H9 (cell line): ENCODE results near the gene SLPI. TPM values are rescaled to one million over a fixed set of nuclear protein-coding genes. Genes with fewer than 3 reads are reported as not detected.

Experiments used
- DNase-seq: peaks from one replicate; pipeline ENCODE4 v3.0.0-alpha.2; 2017
- H2AFZ ChIP-seq: one replicate; pipeline ENCODE4 v1.6.1; 2013; ENCODE audit warnings: mild to moderate bottlenecking, low read length, control low read depth, moderate library complexity
- H2AK5ac ChIP-seq: 2 replicates; pipeline ENCODE4 v1.6.1; 2013; ENCODE audit warnings: low read length, control low read depth, mixed read lengths; ENCODE audit not compliant: insufficient read length
- H2BK120ac ChIP-seq: one replicate; pipeline ENCODE4 v1.6.1; 2013; ENCODE audit warnings: low read depth, mild to moderate bottlenecking, low read length, control low read depth, inconsistent platforms; ENCODE audit not compliant: poor library complexity, severe bottlenecking
- H2BK12ac ChIP-seq: 2 replicates; pipeline ENCODE4 v1.6.1; 2013; ENCODE audit warnings: low read length, control low read depth, mixed read lengths, low read depth; ENCODE audit not compliant: insufficient read length
- H2BK15ac ChIP-seq: 2 replicates; pipeline ENCODE4 v1.6.1; 2013; ENCODE audit warnings: low read depth, low read length, control low read depth
- H2BK20ac ChIP-seq: one replicate; pipeline ENCODE4 v1.6.1; 2013; ENCODE audit warnings: low read depth, mild to moderate bottlenecking, low read length, control low read depth, inconsistent platforms; ENCODE audit not compliant: poor library complexity, severe bottlenecking
- H2BK5ac ChIP-seq: 2 replicates; pipeline ENCODE4 v1.6.1; 2013; ENCODE audit warnings: low read length, control low read depth, mixed read lengths; ENCODE audit not compliant: insufficient read length
- H3K14ac ChIP-seq: 2 replicates; pipeline ENCODE4 v1.6.1; 2013; ENCODE audit warnings: low read length, control low read depth; ENCODE audit not compliant: insufficient read depth
- H3K18ac ChIP-seq: 2 replicates; pipeline ENCODE4 v1.6.1; 2013; ENCODE audit warnings: low read depth, mild to moderate bottlenecking, mixed read lengths, low read length, control low read depth; ENCODE audit not compliant: insufficient read length
- H3K23ac ChIP-seq: 2 replicates; pipeline ENCODE4 v1.6.1; 2013; ENCODE audit warnings: low read length, control low read depth, mixed read lengths, low read depth; ENCODE audit not compliant: insufficient read length
- H3K23me2 ChIP-seq: 2 replicates; pipeline ENCODE4 v1.6.1; 2013; ENCODE audit warnings: low read depth, mild to moderate bottlenecking, mixed read lengths, low read length, control low read depth; ENCODE audit not compliant: insufficient read length, poor library complexity, severe bottlenecking
- H3K27ac ChIP-seq: 2 replicates; pipeline ENCODE4 v1.5.1; 2013; ENCODE audit warnings: low read length, control low read depth, mixed read lengths, low read depth; ENCODE audit not compliant: insufficient read length
- H3K27me3 ChIP-seq: 2 replicates; pipeline ENCODE4 v1.6.1; 2013; ENCODE audit warnings: low read length, control low read depth, inconsistent platforms; ENCODE audit not compliant: insufficient read depth
- H3K4ac ChIP-seq: 2 replicates; pipeline ENCODE4 v1.6.1; 2013; ENCODE audit warnings: low read depth, mild to moderate bottlenecking, control low read depth, inconsistent platforms, low read length, moderate library complexity
- H3K4me1 ChIP-seq: 2 replicates; pipeline ENCODE4 v1.6.1; 2013; ENCODE audit warnings: low read length, control low read depth, inconsistent platforms; ENCODE audit not compliant: insufficient read depth
- H3K4me2 ChIP-seq: 2 replicates; pipeline ENCODE4 v1.6.1; 2013; ENCODE audit warnings: low read length, control low read depth, mixed read lengths; ENCODE audit not compliant: insufficient read length, insufficient read depth
- H3K56ac ChIP-seq: 2 replicates; pipeline ENCODE4 v1.6.1; 2013; ENCODE audit warnings: low read depth, mild to moderate bottlenecking, mixed read lengths, low read length, control low read depth; ENCODE audit not compliant: insufficient read length
- H3K79me1 ChIP-seq: 2 replicates; pipeline ENCODE4 v1.6.1; 2013; ENCODE audit warnings: low read depth, mild to moderate bottlenecking, moderate library complexity, low read length, control low read depth, inconsistent platforms; ENCODE audit not compliant: insufficient read depth, poor library complexity, severe bottlenecking
- H3K79me2 ChIP-seq: 2 replicates; pipeline ENCODE4 v1.6.1; 2013; ENCODE audit warnings: low read length, control low read depth, inconsistent platforms; ENCODE audit not compliant: insufficient read depth
- H3K9ac ChIP-seq: 2 replicates; pipeline ENCODE4 v1.6.1; 2013; ENCODE audit warnings: low read length, control low read depth, mixed read lengths; ENCODE audit not compliant: insufficient read length; ENCODE audit errors: extremely low read depth
- H3K9me3 ChIP-seq: one replicate; pipeline ENCODE4 v1.6.1; 2013; ENCODE audit warnings: low read depth, low read length, inconsistent platforms; ENCODE audit not compliant: control insufficient read depth
- H3T11ph ChIP-seq: one replicate; pipeline ENCODE4 v1.6.1; 2013; ENCODE audit warnings: mild to moderate bottlenecking, low read length, control low read depth, inconsistent platforms
- H4K20me1 ChIP-seq: one replicate; pipeline ENCODE4 v1.6.1; 2013; ENCODE audit not compliant: control insufficient read depth, insufficient read length, insufficient read depth
- H4K5ac ChIP-seq: 2 replicates; pipeline ENCODE4 v1.6.1; 2013; ENCODE audit warnings: low read depth, mild to moderate bottlenecking, mixed read lengths, low read length, control low read depth; ENCODE audit not compliant: insufficient read length
- H4K8ac ChIP-seq: replicated peaks from 2 replicates; pipeline ENCODE4 v1.6.1; 2013; ENCODE audit warnings: low read length, control low read depth, mixed read lengths, low read depth; ENCODE audit not compliant: insufficient read length
- H4K91ac ChIP-seq: 2 replicates; pipeline ENCODE4 v1.6.1; 2013; ENCODE audit warnings: low read depth, mild to moderate bottlenecking, moderate library complexity, mixed read lengths, low read length, control low read depth; ENCODE audit not compliant: insufficient read length
- H3K27ac Mint-ChIP-seq, 3 experiments: 2 replicates in 2 of 3; 3 replicates in 1 of 3; pipeline ENCODE4 v1.8.0; 2020 to 2021; ENCODE audit warnings: mixed read lengths in 3 of 3, mild to moderate bottlenecking in 1 of 3, moderate library complexity in 1 of 3
- H3K27me3 Mint-ChIP-seq: 2 replicates; pipeline ENCODE4 v1.8.0; 2021; ENCODE audit warnings: low read depth, mild to moderate bottlenecking, moderate library complexity, mixed read lengths
- H3K36me3 Mint-ChIP-seq, 3 experiments: 2 replicates in 2 of 3; 3 replicates in 1 of 3; pipeline ENCODE4 v1.8.0; 2020 to 2021; ENCODE audit warnings: low read depth in 3 of 3, mixed read lengths in 3 of 3; ENCODE audit not compliant: insufficient read depth in 1 of 3
- H3K4me1 Mint-ChIP-seq, 2 experiments: 2 replicates each; pipeline ENCODE4 v1.8.0; 2020; ENCODE audit warnings: mixed read lengths in 2 of 2
- H3K4me3 Mint-ChIP-seq, 2 experiments: 2 replicates in 1 of 2; 3 replicates in 1 of 2; pipeline ENCODE4 v1.8.0; 2020 to 2021; ENCODE audit warnings: mild to moderate bottlenecking in 2 of 2, mixed read lengths in 2 of 2, moderate library complexity in 1 of 2
- H3K9me3 Mint-ChIP-seq, 2 experiments: 2 replicates in 1 of 2; 3 replicates in 1 of 2; pipeline ENCODE4 v1.8.0; 2020; ENCODE audit warnings: mild to moderate bottlenecking in 2 of 2, mixed read lengths in 2 of 2, moderate library complexity in 1 of 2
- CTCF ChIP-seq: fragments of 200-600 bp; sonication (generic); conservative IDR thresholded peaks from 3 replicates; pipeline ENCODE4 v1.8.0; 2021; ENCODE audit warnings: antibody characterized with exemption, mild to moderate bottlenecking
- WGBS: extraction: QIAGEN DNeasy Blood & Tissue Kit; methylation state at CpG from one replicate; pipeline ENCODE4 v1.1.7; 2013; ENCODE audit warnings: missing lambda C conversion rate, low lambda C conversion rate, mixed read lengths; ENCODE audit not compliant: insufficient read length; ENCODE audit errors: extremely low coverage; 5-methylcytosine and 5-hydroxymethylcytosine counted together
- total RNA-seq: library from RNA; stranded (reverse); gene quantifications from 2 replicates; pipeline ENCODE4 v1.2.1, GENCODE V29; 2021

Gene SLPI
- total RNA-seq, 1 experiment from 2014 or later, result not detected

- H3K9ac ChIP-seq, result no peak overlapping the region
- no peak overlapping the region for H3T11ph ChIP-seq
- peaks cover 7% of the 10 kb centered on the region for H3K27me3 Mint-ChIP-seq
- no peak overlapping the region for H3K4me2 ChIP-seq
- H3K56ac ChIP-seq, result no peak overlapping the region
- no peak overlapping the region for H3K4ac ChIP-seq
- peaks cover 16 to 21% of the 10 kb centered on the region in 2 experiments for H3K4me1 Mint-ChIP-seq
- no peak overlapping the region for H2BK12ac ChIP-seq
- H4K5ac ChIP-seq, result no peak overlapping the region
- H3K36me3 Mint-ChIP-seq, result no peaks in the 10 kb centered on the region
- no peak for DNase-seq
- peaks cover 4% of the 10 kb centered on the region; the same call in 1 of the 2 replicates for H3K4me1 ChIP-seq
- no peaks in the 10 kb centered on the region for H3K9me3 Mint-ChIP-seq
- no peak overlapping the region for H4K8ac ChIP-seq
- no peak overlapping the region for H3K14ac ChIP-seq
- no peak overlapping the region for H3K18ac ChIP-seq
- no peaks in the 10 kb centered on the region for H3K27me3 ChIP-seq
- no peak for TF ChIP-seq CTCF
- H2BK5ac ChIP-seq, result no peak overlapping the region
- H4K91ac ChIP-seq, result no peak overlapping the region
- no peak overlapping the region for H3K27ac Mint-ChIP-seq
- H3K27ac ChIP-seq, result no peak overlapping the region
- no peak overlapping the region for H2AK5ac ChIP-seq
- H2AFZ ChIP-seq, result no peak overlapping the region
- H3K79me2 ChIP-seq, result no peaks in the 10 kb centered on the region
- H3K9me3 ChIP-seq, result no peaks in the 10 kb centered on the region
- no peak overlapping the region for H2BK120ac ChIP-seq
- no peaks in the 10 kb centered on the region for H4K20me1 ChIP-seq
- no CpG with 5 or more reads among the region's 3 CpGs for WGBS
- no peak overlapping the region for H3K23ac ChIP-seq
- H3K4me3 Mint-ChIP-seq, result no peak overlapping the region
- H2BK15ac ChIP-seq, result no peak overlapping the region
- H3K23me2 ChIP-seq, result no peaks in the 10 kb centered on the region
- no peaks in the 10 kb centered on the region for H3K79me1 ChIP-seq
- no peak overlapping the region for H2BK20ac ChIP-seq
Measured at GRCh38 chr20:45257161-45257560, 2.8 kb upstream of the SLPI start.
